Smooth muscle cell (in vitro differentiated cells): Measurements from ENCODE around the gene BCL6B. TPM values are rescaled to one million over a fixed set of nuclear protein-coding genes. Genes with fewer than 3 reads are reported as not detected.

ENCODE experiments used
- DNase-seq: peaks from one replicate; lab custom pipeline; 2025; ENCODE audit not compliant: unreplicated experiment; lab: John Stamatoyannopoulos, UW
- H2AFZ ChIP-seq: fragments of 200-600 bp; sonication (generic); 2 replicates; pipeline ENCODE4 v1.6.0; 2016; ENCODE audit warnings: antibody characterized with exemption, low read depth, mild to moderate bottlenecking
- H3F3A ChIP-seq: fragments of 200-600 bp; sonication (generic); 2 replicates; pipeline ENCODE4 v1.6.0; 2017; ENCODE audit warnings: antibody characterized with exemption, low read depth
- H3K27ac ChIP-seq: fragments of 200-600 bp; sonication (generic); 2 replicates; pipeline ENCODE4 v1.5.1; 2016; ENCODE audit warnings: low read depth, mild to moderate bottlenecking
- H3K27me3 ChIP-seq: fragments of 200-600 bp; sonication (generic); 2 replicates; pipeline ENCODE4 v1.6.1; 2016; ENCODE audit warnings: low read depth, mild to moderate bottlenecking
- H3K36me3 ChIP-seq: fragments of 200-600 bp; sonication (generic); 2 replicates; pipeline ENCODE4 v1.5.1; 2016; ENCODE audit warnings: low read depth
- H3K4me1 ChIP-seq: fragments of 200-600 bp; sonication (generic); 2 replicates; pipeline ENCODE4 v1.5.1; 2016; ENCODE audit warnings: low read depth
- H3K4me2 ChIP-seq: fragments of 200-600 bp; sonication (generic); 2 replicates; pipeline ENCODE4 v1.6.0; 2016; ENCODE audit warnings: mild to moderate bottlenecking
- H3K4me3 ChIP-seq: fragments of 200-600 bp; sonication (generic); 2 replicates; pipeline ENCODE4 v1.5.1; 2016; ENCODE audit warnings: mild to moderate bottlenecking
- H3K79me2 ChIP-seq: fragments of 200-600 bp; sonication (generic); 2 replicates; pipeline ENCODE4 v1.6.0; 2016; ENCODE audit warnings: low read depth, mild to moderate bottlenecking
- H3K9ac ChIP-seq: fragments of 200-600 bp; sonication (generic); 2 replicates; pipeline ENCODE4 v1.6.0; 2016; ENCODE audit warnings: low read depth
- H3K9me3 ChIP-seq: fragments of 200-600 bp; sonication (generic); replicated peaks from 2 replicates; pipeline ENCODE4 v1.5.1; 2016; ENCODE audit warnings: low read depth
- H4K20me1 ChIP-seq: fragments of 200-600 bp; sonication (generic); 2 replicates; pipeline ENCODE4 v1.6.0; 2016; ENCODE audit warnings: low read depth
- WGBS: methylation state at CpG from one replicate; pipeline ENCODE4 v1.1.7; 2016; ENCODE audit warnings: low lambda C conversion rate; 5-methylcytosine and 5-hydroxymethylcytosine counted together
- polyA plus RNA-seq: library from polyadenylated mRNA; unstranded; fragments of >200 nt; fragmentation: Nextera tagmentation; extraction: Ambion mirVana; gene quantifications from 2 replicates; pipeline ENCODE4 v1.2.1, GENCODE V29; 2016
- total RNA-seq: library from RNA; depleted of rRNA; stranded (reverse); fragments of >200 nt; gene quantifications from 2 replicates; pipeline ENCODE4 v1.2.3, GENCODE V29; 2014
- TF ChIP-seq, protein P1 (sequence below): fragments of 200-600 bp; sonication (generic); IDR thresholded peaks from 2 replicates; pipeline ENCODE4 v1.5.1; 2017; ENCODE audit warnings: borderline replicate concordance, mild to moderate bottlenecking, antibody characterized with exemption; ENCODE audit not compliant: insufficient read depth, poor library complexity, severe bottlenecking

Gene BCL6B
- total and polyA plus RNA-seq, 2 experiments from 2014 or later, result not detected

DNA sequence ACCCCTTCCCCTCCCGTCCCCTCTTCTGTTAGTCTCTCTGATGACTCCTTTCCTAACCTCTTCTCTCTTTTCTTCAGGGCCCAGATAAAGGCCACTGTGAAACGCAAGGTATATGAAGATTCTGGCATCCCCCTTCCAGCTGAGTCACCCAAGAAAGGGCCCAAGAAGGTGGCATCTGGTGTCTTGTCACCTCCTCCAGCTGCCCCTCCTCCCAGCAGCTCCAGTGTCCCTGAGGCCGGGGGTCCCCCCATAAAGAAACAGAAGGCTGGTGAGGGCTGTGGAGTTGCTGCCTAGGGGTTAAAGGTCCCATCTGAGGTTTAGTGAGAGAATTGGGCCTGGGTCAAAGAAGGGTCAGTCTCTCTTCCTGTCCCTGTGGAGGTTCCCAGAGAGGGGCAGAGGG, 6.4 kb upstream of the BCL6B start:
- peaks cover 18% of the 10 kb centered on the region for H3K4me1 ChIP-seq
- no peak overlapping the region for H3K4me2 ChIP-seq
- no peaks in the 10 kb centered on the region for H4K20me1 ChIP-seq
- TF ChIP-seq, protein P1, sequence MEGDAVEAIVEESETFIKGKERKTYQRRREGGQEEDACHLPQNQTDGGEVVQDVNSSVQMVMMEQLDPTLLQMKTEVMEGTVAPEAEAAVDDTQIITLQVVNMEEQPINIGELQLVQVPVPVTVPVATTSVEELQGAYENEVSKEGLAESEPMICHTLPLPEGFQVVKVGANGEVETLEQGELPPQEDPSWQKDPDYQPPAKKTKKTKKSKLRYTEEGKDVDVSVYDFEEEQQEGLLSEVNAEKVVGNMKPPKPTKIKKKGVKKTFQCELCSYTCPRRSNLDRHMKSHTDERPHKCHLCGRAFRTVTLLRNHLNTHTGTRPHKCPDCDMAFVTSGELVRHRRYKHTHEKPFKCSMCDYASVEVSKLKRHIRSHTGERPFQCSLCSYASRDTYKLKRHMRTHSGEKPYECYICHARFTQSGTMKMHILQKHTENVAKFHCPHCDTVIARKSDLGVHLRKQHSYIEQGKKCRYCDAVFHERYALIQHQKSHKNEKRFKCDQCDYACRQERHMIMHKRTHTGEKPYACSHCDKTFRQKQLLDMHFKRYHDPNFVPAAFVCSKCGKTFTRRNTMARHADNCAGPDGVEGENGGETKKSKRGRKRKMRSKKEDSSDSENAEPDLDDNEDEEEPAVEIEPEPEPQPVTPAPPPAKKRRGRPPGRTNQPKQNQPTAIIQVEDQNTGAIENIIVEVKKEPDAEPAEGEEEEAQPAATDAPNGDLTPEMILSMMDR, result no peak
- H3K4me3 ChIP-seq, result no peak overlapping the region
- H3K9ac ChIP-seq, result no peak overlapping the region
- DNase-seq, result no peak
- peaks cover 26% of the 10 kb centered on the region for H3F3A ChIP-seq
- no peaks in the 10 kb centered on the region for H3K9me3 ChIP-seq
- no peaks in the 10 kb centered on the region for H3K36me3 ChIP-seq
- no peak overlapping the region for H2AFZ ChIP-seq
- peak overlapping the region; percentile 100 for H3K27ac ChIP-seq
- 94% methylated on average over 3 of the region's 3 CpGs for WGBS
- no peaks in the 10 kb centered on the region for H3K27me3 ChIP-seq
- H3K79me2 ChIP-seq, result peaks cover 19% of the 10 kb centered on the region

DNA sequence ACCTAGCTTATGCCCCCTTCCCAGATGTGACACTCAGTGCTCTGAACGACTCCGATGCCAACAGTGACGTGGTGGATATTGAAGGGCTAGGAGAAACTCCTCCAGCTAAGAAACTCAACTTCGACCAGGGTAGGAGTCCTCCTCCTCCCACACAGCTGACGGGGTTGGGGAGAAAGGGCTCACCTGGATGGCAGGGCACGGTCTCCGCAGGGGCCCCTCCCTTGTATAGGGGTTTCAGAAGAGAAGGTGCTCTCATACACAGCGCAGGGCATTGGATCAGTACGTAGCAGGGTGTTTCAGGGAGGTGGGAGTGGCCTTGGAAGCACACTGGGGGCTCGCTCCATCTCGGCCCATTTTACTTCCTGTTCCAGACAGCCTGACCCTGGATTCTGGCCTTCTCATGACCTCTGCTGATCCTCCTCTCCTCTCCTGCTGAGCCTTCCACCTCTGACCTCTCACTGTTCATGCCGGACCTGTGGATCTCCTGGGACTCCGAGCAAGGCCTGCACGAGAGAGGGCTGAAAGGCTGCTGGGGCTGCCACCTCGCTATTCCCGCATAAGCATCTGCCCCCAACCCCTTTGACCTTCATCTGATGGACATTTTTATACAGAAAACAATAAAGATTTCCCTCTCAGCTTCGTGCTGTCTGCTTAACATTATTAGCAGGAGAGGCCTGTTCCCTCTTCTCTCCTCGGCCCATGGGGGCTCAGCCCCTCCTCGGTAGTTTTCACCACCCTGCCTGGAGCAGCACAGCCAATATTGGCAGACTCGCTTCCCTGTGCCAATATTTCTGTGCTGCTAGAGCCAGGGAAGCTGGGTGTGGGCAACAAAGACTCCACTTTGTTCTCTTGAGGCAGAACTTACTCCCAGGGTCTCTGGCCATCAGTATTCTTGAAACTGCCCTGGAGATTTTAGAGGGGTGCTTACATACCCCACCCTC, 5.7 kb upstream of the BCL6B start:
- no peaks in the 10 kb centered on the region for H3K9me3 ChIP-seq
- TF ChIP-seq, protein P1, result no peak
- no peak overlapping the region for H3K9ac ChIP-seq
- H3K79me2 ChIP-seq, result peaks cover 12% of the 10 kb centered on the region
- H3K4me3 ChIP-seq, result no peak overlapping the region
- no peak overlapping the region for H3K27ac ChIP-seq
- H3K4me1 ChIP-seq, result peaks cover 18% of the 10 kb centered on the region
- H3K4me2 ChIP-seq, result no peak overlapping the region
- no peaks in the 10 kb centered on the region for H3K36me3 ChIP-seq
- H4K20me1 ChIP-seq, result no peaks in the 10 kb centered on the region
- peaks cover under 1% of the 10 kb centered on the region for H3K27me3 ChIP-seq
- 95% methylated on average over 20 of the region's 20 CpGs for WGBS
- H2AFZ ChIP-seq, result no peak overlapping the region
- peaks cover 26% of the 10 kb centered on the region for H3F3A ChIP-seq
- DNase-seq, result no peak

DNA sequence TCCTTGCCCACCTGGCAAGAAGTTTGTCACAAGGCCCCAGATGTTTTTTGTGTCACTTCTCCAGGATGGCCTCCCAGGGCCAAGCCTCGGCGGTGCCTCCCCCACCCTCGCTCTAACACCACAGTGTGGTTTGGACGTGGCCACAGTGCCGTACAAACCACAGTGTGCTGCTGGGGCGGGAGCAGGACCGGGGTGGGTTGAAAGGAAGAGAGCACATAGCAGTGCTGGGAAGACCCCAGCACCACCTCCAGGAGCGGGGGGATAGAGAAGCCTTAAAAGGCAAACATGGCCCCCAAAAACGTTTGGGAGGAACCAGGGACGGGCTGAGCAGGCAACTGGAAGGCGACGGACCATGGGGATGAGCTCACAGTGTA, 5.0 kb upstream of the BCL6B start:
- no peaks in the 10 kb centered on the region for H3K36me3 ChIP-seq
- H3K27ac ChIP-seq, result no peak overlapping the region
- TF ChIP-seq, protein P1, result no peak
- peaks cover 7% of the 10 kb centered on the region for H3K27me3 ChIP-seq
- H3K79me2 ChIP-seq, result peaks cover 8% of the 10 kb centered on the region
- DNase-seq, result no peak
- no peak overlapping the region for H3K4me2 ChIP-seq
- H3K9ac ChIP-seq, result no peak overlapping the region
- no peaks in the 10 kb centered on the region for H4K20me1 ChIP-seq
- no peaks in the 10 kb centered on the region for H3K9me3 ChIP-seq
- H3F3A ChIP-seq, result peaks cover 26% of the 10 kb centered on the region
- WGBS, result 81% methylated on average over 12 of the region's 12 CpGs
- H3K4me3 ChIP-seq, result no peak overlapping the region
- peaks cover 18% of the 10 kb centered on the region for H3K4me1 ChIP-seq
- no peak overlapping the region for H2AFZ ChIP-seq
